GM19372 (cell line): Measurements from ENCODE around the gene GALNT18.

Source experiments
- ATAC-seq: cut with Tn5 transposase; IDR thresholded peaks from one replicate; pipeline ENCODE4 v1.9.1; 2021; ENCODE audit warnings: mild to moderate bottlenecking, low read depth, moderate library complexity; ENCODE audit not compliant: unreplicated experiment

GALNT18 gene

GRCh38 chr11:11444027-11444803 lies 177.6 kb downstream of the GALNT18 start:
- ATAC-seq: no peak

- ATAC-seq: no peak
These were observed 179.0 kb downstream of the GALNT18 start for GRCh38 chr11:11442791-11443190.

- no peak for ATAC-seq
These were observed 180.3 kb downstream of the GALNT18 start for GRCh38 chr11:11441516-11441915.

- no peak for ATAC-seq
These were observed 180.7 kb downstream of the GALNT18 start for GRCh38 chr11:11441091-11441490.

- ATAC-seq: no peak
These were observed 181.7 kb downstream of the GALNT18 start for GRCh38 chr11:11440144-11440543.

GRCh38 chr11:11439591-11439990 lies 182.2 kb downstream of the GALNT18 start:
- no peak for ATAC-seq

DNA sequence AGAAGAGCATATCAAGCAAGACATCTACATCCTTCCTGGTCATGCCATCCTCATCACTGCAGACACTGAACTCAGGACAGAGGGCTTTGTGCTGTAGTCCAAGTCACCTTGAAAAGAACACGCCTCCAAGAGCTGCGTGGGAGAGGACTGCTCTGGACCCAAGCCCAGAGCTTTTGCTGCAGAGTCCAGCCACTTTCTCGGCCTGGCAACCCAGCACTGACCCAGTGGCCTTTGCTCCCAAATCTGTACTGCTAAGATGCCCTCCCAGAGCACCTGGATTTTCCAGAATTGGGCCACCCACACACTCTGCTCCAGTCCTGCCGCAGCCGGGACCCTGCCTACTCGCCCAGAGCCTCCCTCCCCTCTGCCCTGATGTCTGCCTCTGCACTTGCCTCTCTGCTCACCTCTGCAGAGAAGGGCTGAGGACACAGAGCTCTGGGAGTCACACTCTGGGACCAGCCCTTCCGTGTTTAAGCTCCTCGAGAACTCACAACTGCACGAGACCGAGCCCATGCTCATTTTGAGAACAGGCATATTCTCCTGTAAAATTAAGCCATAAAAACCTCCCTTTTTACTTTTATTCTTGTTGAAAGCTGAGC lies 185.0 kb downstream of the GALNT18 start:
- ATAC-seq: no peak

GRCh38 chr11:11435635-11436034 lies 186.2 kb downstream of the GALNT18 start:
- ATAC-seq: no peak

GRCh38 chr11:11433960-11434359 lies 187.8 kb downstream of the GALNT18 start:
- no peak for ATAC-seq

DNA sequence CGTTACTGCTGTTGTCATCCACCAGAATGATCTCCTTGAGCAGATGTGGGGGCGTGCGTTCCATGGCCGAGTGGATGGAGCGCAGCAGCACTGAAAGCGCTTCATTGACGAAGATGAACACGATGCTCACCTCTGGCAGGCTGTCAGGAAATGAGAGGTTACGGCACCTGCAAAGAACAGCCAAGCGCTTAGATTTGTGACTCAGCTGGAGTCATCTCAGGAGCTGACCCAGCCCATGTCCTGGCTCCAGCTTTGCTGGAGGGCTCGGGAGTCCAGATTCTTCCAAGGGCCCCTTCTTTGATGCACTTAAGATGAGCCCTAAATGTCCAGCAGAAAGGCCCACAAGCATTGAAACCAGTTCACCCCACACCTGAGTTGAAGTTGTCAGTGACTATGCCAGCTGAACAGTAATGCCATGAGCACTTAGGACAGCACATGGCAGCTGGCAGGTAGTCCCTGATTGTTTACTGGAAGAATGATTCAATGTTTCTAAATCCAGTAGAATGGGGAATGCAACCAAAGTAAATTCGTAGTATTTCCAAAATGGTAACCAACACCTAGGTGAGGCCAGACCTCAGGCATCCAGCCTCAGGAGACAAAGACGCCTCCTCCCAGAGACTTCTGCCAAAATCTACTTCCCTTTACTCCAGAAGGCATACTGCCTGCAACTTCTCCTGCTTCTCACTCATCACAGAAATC lies 189.0 kb downstream of the GALNT18 start:
- no peak for ATAC-seq

DNA sequence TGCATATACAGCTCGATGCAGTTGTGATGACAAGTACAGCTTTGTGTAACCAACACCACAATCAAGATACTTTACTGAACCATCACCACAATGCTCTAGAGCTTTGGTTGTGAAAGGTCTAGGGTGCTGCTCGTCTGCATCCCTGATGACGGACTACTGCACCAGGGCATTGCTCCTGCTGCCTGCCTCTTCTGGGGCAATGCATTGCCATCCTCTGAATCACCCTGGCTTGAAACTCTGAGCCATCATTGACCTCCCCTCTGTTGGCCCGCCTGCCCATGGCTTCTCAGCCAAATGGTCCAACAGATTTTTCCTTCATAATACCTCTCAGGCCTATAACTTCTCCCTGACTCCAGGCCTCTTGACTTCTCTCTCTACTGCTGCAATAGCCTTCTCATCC lies 191.4 kb downstream of the GALNT18 start:
- ATAC-seq: no peak

DNA sequence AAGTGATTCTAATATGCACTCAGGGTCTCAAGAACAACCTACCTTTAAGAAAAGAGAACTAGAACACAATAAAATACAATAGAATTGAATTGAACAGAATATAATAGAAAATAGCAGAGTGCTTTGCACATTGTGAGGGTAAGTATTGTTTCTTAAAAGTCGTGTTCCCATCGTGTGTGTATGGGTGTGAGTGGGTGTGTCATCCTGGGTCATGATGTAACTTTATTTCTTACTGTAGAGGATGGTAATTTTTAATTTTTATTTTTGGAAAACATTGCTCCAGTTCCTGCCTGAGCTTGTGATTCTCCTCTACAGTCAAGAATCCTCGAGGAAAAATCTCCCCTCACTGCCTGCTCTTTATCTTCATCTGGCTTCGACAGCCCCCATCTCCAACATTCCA lies 193.1 kb downstream of the GALNT18 start:
- no peak for ATAC-seq

GRCh38 chr11:11427542-11427941 lies 194.3 kb downstream of the GALNT18 start:
- ATAC-seq: no peak

- ATAC-seq: no peak
These were observed 194.7 kb downstream of the GALNT18 start for GRCh38 chr11:11427140-11427539.

- no peak for ATAC-seq
These were observed 195.4 kb downstream of the GALNT18 start for GRCh38 chr11:11426226-11426952.

GRCh38 chr11:11425806-11426205 lies 196.0 kb downstream of the GALNT18 start:
- ATAC-seq: no peak

GRCh38 chr11:11424688-11425087 lies 197.1 kb downstream of the GALNT18 start:
- no peak for ATAC-seq

GRCh38 chr11:11422411-11423128 lies 199.2 kb downstream of the GALNT18 start:
- no peak for ATAC-seq

GRCh38 chr11:11421509-11421908 lies 200.3 kb downstream of the GALNT18 start:
- no peak for ATAC-seq

DNA sequence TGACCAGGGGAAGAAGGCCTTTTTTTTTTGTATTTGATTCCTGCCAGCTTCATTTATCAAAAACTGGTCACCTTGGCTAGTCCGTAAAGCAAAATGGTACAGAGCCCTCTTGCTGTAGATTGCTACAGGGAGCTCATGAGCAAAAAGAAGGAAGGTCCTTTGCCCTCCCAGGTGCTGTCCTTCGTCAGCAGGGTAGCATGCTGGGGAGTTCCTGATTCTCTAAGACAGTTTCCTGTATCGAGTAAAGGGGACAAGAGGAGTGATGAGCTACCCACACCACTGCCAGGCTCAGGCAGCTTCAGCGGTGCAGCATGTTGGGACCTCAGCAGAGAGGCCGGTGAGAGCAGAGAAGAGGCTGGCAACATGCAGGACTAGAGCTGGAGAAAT lies 200.9 kb downstream of the GALNT18 start:
- ATAC-seq: no peak
